H9 (cell line): Measurements from ENCODE around the gene ZSWIM6. TPM values are rescaled to one million over a fixed set of nuclear protein-coding genes. Genes with fewer than 3 reads are reported as not detected.

Experiments used
- DNase-seq: peaks from one replicate; pipeline ENCODE4 v3.0.0-alpha.2; 2017
- H2AFZ ChIP-seq: one replicate; pipeline ENCODE4 v1.6.1; 2013; ENCODE audit warnings: mild to moderate bottlenecking, low read length, control low read depth, moderate library complexity
- H2AK5ac ChIP-seq: 2 replicates; pipeline ENCODE4 v1.6.1; 2013; ENCODE audit warnings: low read length, control low read depth, mixed read lengths; ENCODE audit not compliant: insufficient read length
- H2BK120ac ChIP-seq: one replicate; pipeline ENCODE4 v1.6.1; 2013; ENCODE audit warnings: low read depth, mild to moderate bottlenecking, low read length, control low read depth, inconsistent platforms; ENCODE audit not compliant: poor library complexity, severe bottlenecking
- H2BK12ac ChIP-seq: 2 replicates; pipeline ENCODE4 v1.6.1; 2013; ENCODE audit warnings: low read length, control low read depth, mixed read lengths, low read depth; ENCODE audit not compliant: insufficient read length
- H2BK15ac ChIP-seq: 2 replicates; pipeline ENCODE4 v1.6.1; 2013; ENCODE audit warnings: low read depth, low read length, control low read depth
- H2BK20ac ChIP-seq: one replicate; pipeline ENCODE4 v1.6.1; 2013; ENCODE audit warnings: low read depth, mild to moderate bottlenecking, low read length, control low read depth, inconsistent platforms; ENCODE audit not compliant: poor library complexity, severe bottlenecking
- H2BK5ac ChIP-seq: 2 replicates; pipeline ENCODE4 v1.6.1; 2013; ENCODE audit warnings: low read length, control low read depth, mixed read lengths; ENCODE audit not compliant: insufficient read length
- H3K14ac ChIP-seq: 2 replicates; pipeline ENCODE4 v1.6.1; 2013; ENCODE audit warnings: low read length, control low read depth; ENCODE audit not compliant: insufficient read depth
- H3K18ac ChIP-seq: 2 replicates; pipeline ENCODE4 v1.6.1; 2013; ENCODE audit warnings: low read depth, mild to moderate bottlenecking, mixed read lengths, low read length, control low read depth; ENCODE audit not compliant: insufficient read length
- H3K23ac ChIP-seq: 2 replicates; pipeline ENCODE4 v1.6.1; 2013; ENCODE audit warnings: low read length, control low read depth, mixed read lengths, low read depth; ENCODE audit not compliant: insufficient read length
- H3K23me2 ChIP-seq: 2 replicates; pipeline ENCODE4 v1.6.1; 2013; ENCODE audit warnings: low read depth, mild to moderate bottlenecking, mixed read lengths, low read length, control low read depth; ENCODE audit not compliant: insufficient read length, poor library complexity, severe bottlenecking
- H3K27ac ChIP-seq: 2 replicates; pipeline ENCODE4 v1.5.1; 2013; ENCODE audit warnings: low read length, control low read depth, mixed read lengths, low read depth; ENCODE audit not compliant: insufficient read length
- H3K27me3 ChIP-seq: 2 replicates; pipeline ENCODE4 v1.6.1; 2013; ENCODE audit warnings: low read length, control low read depth, inconsistent platforms; ENCODE audit not compliant: insufficient read depth
- H3K4ac ChIP-seq: 2 replicates; pipeline ENCODE4 v1.6.1; 2013; ENCODE audit warnings: low read depth, mild to moderate bottlenecking, control low read depth, inconsistent platforms, low read length, moderate library complexity
- H3K4me1 ChIP-seq: 2 replicates; pipeline ENCODE4 v1.6.1; 2013; ENCODE audit warnings: low read length, control low read depth, inconsistent platforms; ENCODE audit not compliant: insufficient read depth
- H3K4me2 ChIP-seq: 2 replicates; pipeline ENCODE4 v1.6.1; 2013; ENCODE audit warnings: low read length, control low read depth, mixed read lengths; ENCODE audit not compliant: insufficient read length, insufficient read depth
- H3K56ac ChIP-seq: 2 replicates; pipeline ENCODE4 v1.6.1; 2013; ENCODE audit warnings: low read depth, mild to moderate bottlenecking, mixed read lengths, low read length, control low read depth; ENCODE audit not compliant: insufficient read length
- H3K79me1 ChIP-seq: 2 replicates; pipeline ENCODE4 v1.6.1; 2013; ENCODE audit warnings: low read depth, mild to moderate bottlenecking, moderate library complexity, low read length, control low read depth, inconsistent platforms; ENCODE audit not compliant: insufficient read depth, poor library complexity, severe bottlenecking
- H3K79me2 ChIP-seq: 2 replicates; pipeline ENCODE4 v1.6.1; 2013; ENCODE audit warnings: low read length, control low read depth, inconsistent platforms; ENCODE audit not compliant: insufficient read depth
- H3K9ac ChIP-seq: 2 replicates; pipeline ENCODE4 v1.6.1; 2013; ENCODE audit warnings: low read length, control low read depth, mixed read lengths; ENCODE audit not compliant: insufficient read length; ENCODE audit errors: extremely low read depth
- H3K9me3 ChIP-seq: one replicate; pipeline ENCODE4 v1.6.1; 2013; ENCODE audit warnings: low read depth, low read length, inconsistent platforms; ENCODE audit not compliant: control insufficient read depth
- H3T11ph ChIP-seq: one replicate; pipeline ENCODE4 v1.6.1; 2013; ENCODE audit warnings: mild to moderate bottlenecking, low read length, control low read depth, inconsistent platforms
- H4K20me1 ChIP-seq: one replicate; pipeline ENCODE4 v1.6.1; 2013; ENCODE audit not compliant: control insufficient read depth, insufficient read length, insufficient read depth
- H4K5ac ChIP-seq: 2 replicates; pipeline ENCODE4 v1.6.1; 2013; ENCODE audit warnings: low read depth, mild to moderate bottlenecking, mixed read lengths, low read length, control low read depth; ENCODE audit not compliant: insufficient read length
- H4K8ac ChIP-seq: replicated peaks from 2 replicates; pipeline ENCODE4 v1.6.1; 2013; ENCODE audit warnings: low read length, control low read depth, mixed read lengths, low read depth; ENCODE audit not compliant: insufficient read length
- H4K91ac ChIP-seq: 2 replicates; pipeline ENCODE4 v1.6.1; 2013; ENCODE audit warnings: low read depth, mild to moderate bottlenecking, moderate library complexity, mixed read lengths, low read length, control low read depth; ENCODE audit not compliant: insufficient read length
- H3K27ac Mint-ChIP-seq, 3 experiments: 2 replicates in 2 of 3; 3 replicates in 1 of 3; pipeline ENCODE4 v1.8.0; 2020 to 2021; ENCODE audit warnings: mixed read lengths in 3 of 3, mild to moderate bottlenecking in 1 of 3, moderate library complexity in 1 of 3
- H3K27me3 Mint-ChIP-seq: 2 replicates; pipeline ENCODE4 v1.8.0; 2021; ENCODE audit warnings: low read depth, mild to moderate bottlenecking, moderate library complexity, mixed read lengths
- H3K36me3 Mint-ChIP-seq, 3 experiments: 2 replicates in 2 of 3; 3 replicates in 1 of 3; pipeline ENCODE4 v1.8.0; 2020 to 2021; ENCODE audit warnings: low read depth in 3 of 3, mixed read lengths in 3 of 3; ENCODE audit not compliant: insufficient read depth in 1 of 3
- H3K4me1 Mint-ChIP-seq, 2 experiments: 2 replicates each; pipeline ENCODE4 v1.8.0; 2020; ENCODE audit warnings: mixed read lengths in 2 of 2
- H3K4me3 Mint-ChIP-seq, 2 experiments: 2 replicates in 1 of 2; 3 replicates in 1 of 2; pipeline ENCODE4 v1.8.0; 2020 to 2021; ENCODE audit warnings: mild to moderate bottlenecking in 2 of 2, mixed read lengths in 2 of 2, moderate library complexity in 1 of 2
- H3K9me3 Mint-ChIP-seq, 2 experiments: 2 replicates in 1 of 2; 3 replicates in 1 of 2; pipeline ENCODE4 v1.8.0; 2020; ENCODE audit warnings: mild to moderate bottlenecking in 2 of 2, mixed read lengths in 2 of 2, moderate library complexity in 1 of 2
- WGBS: extraction: QIAGEN DNeasy Blood & Tissue Kit; methylation state at CpG from one replicate; pipeline ENCODE4 v1.1.7; 2013; ENCODE audit warnings: missing lambda C conversion rate, low lambda C conversion rate, mixed read lengths; ENCODE audit not compliant: insufficient read length; ENCODE audit errors: extremely low coverage; 5-methylcytosine and 5-hydroxymethylcytosine counted together
- total RNA-seq: library from RNA; stranded (reverse); gene quantifications from 2 replicates; pipeline ENCODE4 v1.2.1, GENCODE V29; 2021
- TF ChIP-seq, protein P1 (sequence below): fragments of 200-600 bp; sonication (generic); conservative IDR thresholded peaks from 3 replicates; pipeline ENCODE4 v1.8.0; 2021; ENCODE audit warnings: antibody characterized with exemption, mild to moderate bottlenecking

The ZSWIM6 gene
- total RNA-seq, 1 experiment from 2014 or later = 11.5 TPM

DNA sequence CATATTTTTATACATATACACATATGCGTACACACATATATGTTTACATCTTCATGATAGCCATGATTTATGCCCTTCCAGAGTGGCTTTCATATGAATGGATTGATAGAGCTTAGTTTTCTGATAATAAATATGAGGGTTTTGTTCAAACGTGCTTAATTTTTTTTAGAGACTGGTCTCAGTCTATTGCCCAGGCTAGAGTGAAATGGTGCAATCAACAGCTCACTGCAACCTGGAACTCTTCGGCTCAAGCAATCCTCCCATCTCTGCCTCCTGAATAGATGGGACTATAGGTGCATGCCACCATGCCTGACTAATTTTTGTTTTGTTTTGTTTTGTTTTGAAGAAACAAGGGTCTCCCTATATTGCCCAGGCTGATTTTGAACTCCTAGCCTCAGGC lies 48.6 kb upstream of the ZSWIM6 start:
- H3K9ac ChIP-seq = no peak overlapping the region
- H3K4me1 ChIP-seq = no peaks in the 10 kb centered on the region
- no peak overlapping the region for H3K14ac ChIP-seq
- no peak overlapping the region for H3K27ac ChIP-seq
- no peaks in the 10 kb centered on the region for H3K79me2 ChIP-seq
- H2AK5ac ChIP-seq = no peak overlapping the region
- no peak overlapping the region for H3K18ac ChIP-seq
- no peak overlapping the region for H2BK5ac ChIP-seq
- Mint-ChIP-seq H3K27ac (no peak overlapping the region), H3K9me3 (no peaks in the 10 kb centered on the region; a peak in 1 of 5 replicates), H3K4me3 (no peak overlapping the region), H3K27me3 (no peaks in the 10 kb centered on the region; the same call in 1 of the 2 replicates), H3K36me3 (no peaks in the 10 kb centered on the region), H3K4me1 (peaks cover 0 to 5% of the 10 kb centered on the region in 2 experiments; a peak in 2 of 4 replicates)
- no peak overlapping the region for H2BK15ac ChIP-seq
- no peak overlapping the region for H3T11ph ChIP-seq
- H2BK20ac ChIP-seq = no peak overlapping the region
- no peaks in the 10 kb centered on the region for H4K20me1 ChIP-seq
- no peak overlapping the region for H3K4me2 ChIP-seq
- no peak overlapping the region for H4K91ac ChIP-seq
- H3K79me1 ChIP-seq = no peaks in the 10 kb centered on the region
- H2BK12ac ChIP-seq = no peak overlapping the region
- no peak overlapping the region for H2BK120ac ChIP-seq
- WGBS = no CpG with 5 or more reads among the region's 3 CpGs
- no peak overlapping the region for H3K56ac ChIP-seq
- H2AFZ ChIP-seq = no peak overlapping the region
- no peak overlapping the region for H4K8ac ChIP-seq
- no peaks in the 10 kb centered on the region for H3K27me3 ChIP-seq
- no peak for DNase-seq
- H3K9me3 ChIP-seq = no peaks in the 10 kb centered on the region
- H3K23me2 ChIP-seq = no peaks in the 10 kb centered on the region
- H3K23ac ChIP-seq = no peak overlapping the region
- no peak overlapping the region for H4K5ac ChIP-seq
- no peak overlapping the region for H3K4ac ChIP-seq
- TF ChIP-seq, protein P1, sequence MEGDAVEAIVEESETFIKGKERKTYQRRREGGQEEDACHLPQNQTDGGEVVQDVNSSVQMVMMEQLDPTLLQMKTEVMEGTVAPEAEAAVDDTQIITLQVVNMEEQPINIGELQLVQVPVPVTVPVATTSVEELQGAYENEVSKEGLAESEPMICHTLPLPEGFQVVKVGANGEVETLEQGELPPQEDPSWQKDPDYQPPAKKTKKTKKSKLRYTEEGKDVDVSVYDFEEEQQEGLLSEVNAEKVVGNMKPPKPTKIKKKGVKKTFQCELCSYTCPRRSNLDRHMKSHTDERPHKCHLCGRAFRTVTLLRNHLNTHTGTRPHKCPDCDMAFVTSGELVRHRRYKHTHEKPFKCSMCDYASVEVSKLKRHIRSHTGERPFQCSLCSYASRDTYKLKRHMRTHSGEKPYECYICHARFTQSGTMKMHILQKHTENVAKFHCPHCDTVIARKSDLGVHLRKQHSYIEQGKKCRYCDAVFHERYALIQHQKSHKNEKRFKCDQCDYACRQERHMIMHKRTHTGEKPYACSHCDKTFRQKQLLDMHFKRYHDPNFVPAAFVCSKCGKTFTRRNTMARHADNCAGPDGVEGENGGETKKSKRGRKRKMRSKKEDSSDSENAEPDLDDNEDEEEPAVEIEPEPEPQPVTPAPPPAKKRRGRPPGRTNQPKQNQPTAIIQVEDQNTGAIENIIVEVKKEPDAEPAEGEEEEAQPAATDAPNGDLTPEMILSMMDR = no peak
